Sigmoid colon (tissue), 7 donors: ENCODE measurements around the gene DEAF1. TPM values are rescaled to one million over a fixed set of nuclear protein-coding genes. Genes with fewer than 3 reads are reported as not detected.

Experiments
- DNase-seq: peaks from one replicate; pipeline ENCODE4 v3.0.0-alpha.2; 2019
- H3K27ac ChIP-seq, 4 donors: fragments of 200-600 bp; sonication (generic); one replicate each; pipeline ENCODE4 v1.5.1; 2016 to 2019; ENCODE audit warnings: mild to moderate bottlenecking in 1 of 4
- H3K27me3 ChIP-seq, 3 donors: fragments of 200-600 bp; sonication (generic); one replicate each; pipeline ENCODE4 v1.5.1; 2019; ENCODE audit warnings: mild to moderate bottlenecking in 1 of 3
- H3K36me3 ChIP-seq, 4 donors: fragments of 200-600 bp; sonication (generic); one replicate each; pipeline ENCODE4 v1.5.1; 2016 to 2019
- H3K4me1 ChIP-seq, 4 donors: fragments of 200-600 bp; sonication (generic); one replicate each; pipeline ENCODE4 v1.5.1; 2017 to 2019
- H3K4me3 ChIP-seq, 4 donors: fragments of 200-600 bp; sonication (generic); one replicate each; pipeline ENCODE4 v1.5.1; 2017 to 2019; ENCODE audit warnings: mild to moderate bottlenecking in 2 of 4, moderate library complexity in 1 of 4
- H3K9me3 ChIP-seq, 4 donors: fragments of 200-600 bp in 3 of 4; sonication (generic) in 3 of 4; one replicate each; pipeline versions ENCODE4 v1.5.1 to v1.6.1; 2013 to 2019
- EP300 ChIP-seq, 4 donors: sonication (generic); formaldehyde crosslinking; IDR thresholded peaks; one replicate each; pipeline ENCODE4 v1.6.1; 2017; ENCODE audit warnings: antibody characterized with exemption in 4 of 4
- POLR2A ChIP-seq, 2 donors: fragments of 450-650 bp; IDR thresholded peaks; one replicate each; pipeline ENCODE4 v1.6.1; 2016; ENCODE audit warnings: antibody characterized with exemption in 2 of 2, mild to moderate bottlenecking in 2 of 2, moderate library complexity in 2 of 2
- POLR2AphosphoS5 ChIP-seq, 4 donors: sonication (generic); formaldehyde crosslinking; IDR thresholded peaks; one replicate each; pipeline ENCODE4 v1.6.1; 2017; ENCODE audit warnings: antibody characterized with exemption in 4 of 4
- WGBS, 2 donors: extraction: QIAGEN DNeasy Blood & Tissue Kit; methylation state at CpG; one replicate each; pipeline ENCODE4 v1.1.7; 2013; 5-methylcytosine and 5-hydroxymethylcytosine counted together
- intact Hi-C: fragments of 100-400 bp; cut with DNase I; formaldehyde crosslinking; loops from one replicate; pipeline ENCODE4 v1.15.1; 2023
- polyA plus RNA-seq, 3 donors: library from polyadenylated mRNA; stranded (reverse); fragments of 200-250 nt; gene quantifications; one replicate each; pipeline ENCODE4 v1.2.3, GENCODE V29; 2013
- total RNA-seq, 4 donors: library from RNA; depleted of rRNA; stranded (reverse); fragments of >200 nt; gene quantifications; one replicate each; pipeline ENCODE4 v1.1.0, GENCODE V29; 2016
- TF ChIP-seq, protein P1 (sequence below), 4 experiments: fragments of 450-650 bp in 3 of 4; fragments of 200-600 bp in 1 of 4; IDR thresholded peaks; one replicate each; pipeline ENCODE4 v1.5.1; 2016 to 2019; ENCODE audit warnings: antibody characterized with exemption in 4 of 4, mild to moderate bottlenecking in 3 of 4, moderate library complexity in 2 of 4
- donor health status: healthy with polysubstance abuse.
- donor health status: Bipolar disorder and iron deficiency.
- donor health status: healthy.

Gene DEAF1
- total and polyA plus RNA-seq, 7 donors = 11.3 to 29.6 (median 18.6) TPM

DNA sequence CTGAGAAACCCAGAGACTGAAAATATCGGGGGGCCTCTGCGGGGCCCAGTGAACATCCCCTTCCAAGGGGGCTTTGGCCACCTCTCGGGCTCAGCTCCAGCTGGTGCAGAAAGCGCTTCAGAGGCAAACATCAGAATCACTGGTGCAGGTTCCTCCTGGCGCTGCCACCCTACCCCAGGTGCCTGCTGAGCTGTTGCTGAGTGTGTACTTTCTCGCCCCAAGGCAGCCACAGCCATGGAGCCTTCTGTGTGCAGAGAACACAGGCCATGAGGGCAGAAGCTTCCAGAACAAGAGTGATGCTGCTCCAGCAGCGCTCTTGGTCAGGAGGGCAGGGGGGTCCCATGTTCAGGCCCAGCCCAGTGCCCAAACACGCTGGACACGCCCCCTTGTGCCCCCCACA lies 51.7 kb downstream of the DEAF1 start:
- 90 to 97% methylated on average over 9 of the region's 9 CpGs for WGBS, 2 donors
- no peak overlapping the region for H3K27ac ChIP-seq
- intact Hi-C loops = no loop called here
- TF ChIP-seq POLR2AphosphoS5 (IDR thresholded peaks at IDR 0.05) = no peak
- TF ChIP-seq EP300 (IDR thresholded peaks at IDR 0.05) = no peak
- no peak for TF ChIP-seq POLR2A (IDR thresholded peaks at IDR 0.05)
- TF ChIP-seq, protein P1, sequence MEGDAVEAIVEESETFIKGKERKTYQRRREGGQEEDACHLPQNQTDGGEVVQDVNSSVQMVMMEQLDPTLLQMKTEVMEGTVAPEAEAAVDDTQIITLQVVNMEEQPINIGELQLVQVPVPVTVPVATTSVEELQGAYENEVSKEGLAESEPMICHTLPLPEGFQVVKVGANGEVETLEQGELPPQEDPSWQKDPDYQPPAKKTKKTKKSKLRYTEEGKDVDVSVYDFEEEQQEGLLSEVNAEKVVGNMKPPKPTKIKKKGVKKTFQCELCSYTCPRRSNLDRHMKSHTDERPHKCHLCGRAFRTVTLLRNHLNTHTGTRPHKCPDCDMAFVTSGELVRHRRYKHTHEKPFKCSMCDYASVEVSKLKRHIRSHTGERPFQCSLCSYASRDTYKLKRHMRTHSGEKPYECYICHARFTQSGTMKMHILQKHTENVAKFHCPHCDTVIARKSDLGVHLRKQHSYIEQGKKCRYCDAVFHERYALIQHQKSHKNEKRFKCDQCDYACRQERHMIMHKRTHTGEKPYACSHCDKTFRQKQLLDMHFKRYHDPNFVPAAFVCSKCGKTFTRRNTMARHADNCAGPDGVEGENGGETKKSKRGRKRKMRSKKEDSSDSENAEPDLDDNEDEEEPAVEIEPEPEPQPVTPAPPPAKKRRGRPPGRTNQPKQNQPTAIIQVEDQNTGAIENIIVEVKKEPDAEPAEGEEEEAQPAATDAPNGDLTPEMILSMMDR (IDR thresholded peaks at IDR 0.05) = no peak
- DNase-seq = no peak
- H3K9me3 ChIP-seq = no peaks in the 10 kb centered on the region
- peaks cover 0 to 33% (median 2%) of the 10 kb centered on the region in 4 donors for H3K36me3 ChIP-seq
- H3K27me3 ChIP-seq = peaks cover 5 to 23% (median 7%) of the 10 kb centered on the region in 3 donors
- H3K4me3 ChIP-seq = no peak overlapping the region
- H3K4me1 ChIP-seq = peaks cover 0 to 16% (median 14%) of the 10 kb centered on the region in 4 donors

DNA sequence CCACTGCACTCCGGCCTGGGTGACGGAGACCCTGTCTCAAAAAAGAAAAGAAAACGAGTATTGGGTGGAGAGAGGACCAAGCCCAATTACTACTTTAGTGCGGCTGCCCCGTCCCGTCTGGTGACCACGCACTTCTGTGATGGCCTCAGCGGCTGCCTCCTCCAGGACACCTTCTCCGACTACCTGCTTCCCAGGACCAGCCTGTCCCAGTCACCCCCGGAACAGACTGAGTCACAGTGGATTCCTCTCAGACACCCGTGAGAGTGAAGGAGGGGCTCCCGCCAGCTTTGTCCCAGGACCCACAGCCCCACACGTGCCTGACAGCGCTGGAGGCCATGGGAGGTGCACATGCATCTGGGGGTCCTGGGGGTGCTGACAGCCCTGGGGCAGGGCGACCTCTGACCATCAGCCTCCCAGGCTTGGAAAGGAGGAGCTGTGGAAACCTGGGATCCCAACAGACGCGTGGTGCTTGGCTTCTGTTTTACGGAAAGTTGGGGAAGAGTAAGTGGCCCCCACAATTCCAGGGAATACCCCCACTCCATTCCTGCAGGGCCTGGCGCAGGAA lies 53.1 kb downstream of the DEAF1 start:
- TF ChIP-seq, protein P1 (IDR thresholded peaks at IDR 0.05) = no peak
- TF ChIP-seq POLR2AphosphoS5 (IDR thresholded peaks at IDR 0.05) (no peak), EP300 (IDR thresholded peaks at IDR 0.05) (no peak)
- no peak for DNase-seq
- H3K27me3 ChIP-seq = peaks cover 8 to 38% (median 11%) of the 10 kb centered on the region in 3 donors
- no peak overlapping the region for H3K27ac ChIP-seq
- peaks cover 0 to 33% (median 2%) of the 10 kb centered on the region in 4 donors for H3K36me3 ChIP-seq
- intact Hi-C loops = no loop called here
- 93 to 94% methylated on average over 19 of the region's 19 CpGs for WGBS, 2 donors
- H3K4me3 ChIP-seq = no peak overlapping the region
- no peaks in the 10 kb centered on the region for H3K9me3 ChIP-seq
- H3K4me1 ChIP-seq = peaks cover 0 to 27% (median 25%) of the 10 kb centered on the region in 4 donors

DNA sequence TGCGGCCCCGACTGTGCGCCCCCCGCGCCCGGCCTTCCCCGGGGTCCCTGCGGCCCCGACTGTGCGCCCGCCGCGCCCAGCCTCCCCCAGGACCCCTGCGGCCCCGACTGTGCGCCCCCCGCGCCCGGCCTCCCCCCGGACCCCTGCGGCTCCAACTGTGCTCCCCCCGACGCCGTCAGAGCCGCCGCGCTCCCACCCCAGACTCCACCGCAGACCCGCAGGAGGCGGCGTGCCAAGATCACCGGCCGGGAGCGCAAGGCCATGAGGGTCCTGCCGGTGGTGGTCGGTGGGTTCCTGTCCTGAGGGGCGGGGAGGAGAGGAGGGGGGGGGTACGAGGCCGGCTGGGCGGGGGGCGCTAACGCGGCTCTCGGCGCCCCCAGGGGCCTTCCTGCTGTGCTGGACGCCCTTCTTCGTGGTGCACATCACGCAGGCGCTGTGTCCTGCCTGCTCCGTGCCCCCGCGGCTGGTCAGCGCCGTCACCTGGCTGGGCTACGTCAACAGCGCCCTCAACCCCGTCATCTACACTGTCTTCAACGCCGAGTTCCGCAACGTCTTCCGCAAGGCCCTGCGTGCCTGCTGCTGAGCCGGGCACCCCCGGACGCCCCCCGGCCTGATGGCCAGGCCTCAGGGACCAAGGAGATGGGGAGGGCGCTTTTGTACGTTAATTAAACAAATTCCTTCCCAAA lies 54.9 kb downstream of the DEAF1 start:
- H3K4me3 ChIP-seq = no peak overlapping the region
- TF ChIP-seq POLR2A (IDR thresholded peaks at IDR 0.05) (no peak), POLR2AphosphoS5 (IDR thresholded peaks at IDR 0.05) (no peak), EP300 (IDR thresholded peaks at IDR 0.05) (no peak)
- TF ChIP-seq, protein P1 (IDR thresholded peaks at IDR 0.05) = no peak
- intact Hi-C loops = no loop called here

DNA sequence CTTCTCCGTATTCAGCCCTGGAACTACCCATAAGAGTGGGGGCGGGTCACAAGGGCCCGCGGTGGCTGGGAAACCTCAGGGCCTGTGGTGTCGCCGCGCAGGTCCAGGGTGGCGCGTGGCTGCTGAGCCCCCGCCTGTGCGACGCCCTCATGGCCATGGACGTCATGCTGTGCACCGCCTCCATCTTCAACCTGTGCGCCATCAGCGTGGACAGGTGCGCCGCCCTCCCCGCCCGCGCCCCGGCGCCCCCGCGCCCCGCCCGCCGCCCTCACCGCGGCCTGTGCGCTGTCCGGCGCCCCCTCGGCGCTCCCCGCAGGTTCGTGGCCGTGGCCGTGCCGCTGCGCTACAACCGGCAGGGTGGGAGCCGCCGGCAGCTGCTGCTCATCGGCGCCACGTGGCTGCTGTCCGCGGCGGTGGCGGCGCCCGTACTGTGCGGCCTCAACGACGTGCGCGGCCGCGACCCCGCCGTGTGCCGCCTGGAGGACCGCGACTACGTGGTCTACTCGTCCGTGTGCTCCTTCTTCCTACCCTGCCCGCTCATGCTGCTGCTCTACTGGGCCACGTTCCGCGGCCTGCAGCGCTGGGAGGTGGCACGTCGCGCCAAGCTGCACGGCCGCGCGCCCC lies 55.6 kb downstream of the DEAF1 start:
- Histone ChIP-seq H3K4me3 (no peak overlapping the region), H3K36me3 (peaks cover 0 to 32% (median 2%) of the 10 kb centered on the region in 4 donors), H3K27ac (no peak overlapping the region), H3K27me3 (peaks cover 8 to 42% (median 11%) of the 10 kb centered on the region in 3 donors), H3K4me1 (peaks cover 0 to 34% (median 32%) of the 10 kb centered on the region in 4 donors), H3K9me3 (no peaks in the 10 kb centered on the region)
- intact Hi-C loops = no loop called here
- no peak for TF ChIP-seq EP300 (IDR thresholded peaks at IDR 0.05)
- no peak for TF ChIP-seq POLR2A (IDR thresholded peaks at IDR 0.05)
- TF ChIP-seq POLR2AphosphoS5 (IDR thresholded peaks at IDR 0.05) = no peak
- TF ChIP-seq, protein P1 (IDR thresholded peaks at IDR 0.05) = no peak
- 8 to 11% methylated on average over 80 of the region's 80 CpGs for WGBS, 2 donors
- no peak for DNase-seq

More for the DNA sequence above, 54.9 kb downstream of the DEAF1 start:
- H3K36me3 ChIP-seq = peaks cover 0 to 33% (median 2%) of the 10 kb centered on the region in 4 donors
- no peak for DNase-seq
- WGBS, 2 donors = 26 to 67% methylated on average over 69 of the region's 69 CpGs
- no peak overlapping the region for H3K27ac ChIP-seq
- peaks cover 8 to 42% (median 11%) of the 10 kb centered on the region in 3 donors for H3K27me3 ChIP-seq
- H3K4me1 ChIP-seq = peaks cover 0 to 34% (median 32%) of the 10 kb centered on the region in 4 donors
- no peaks in the 10 kb centered on the region for H3K9me3 ChIP-seq
